Activated T-cell treated with anti-CD3 and anti-CD28 coated beads for 1 hour (primary cell): ENCODE measurements around the gene FHIT.

Experiments
- DNase-seq: peaks from one replicate; pipeline ENCODE4 v3.0.0-alpha.2; 2020; ENCODE audit warnings: low read depth

Gene FHIT

GRCh38 chr3:59766200-59766872, 1484.9 kb downstream of the FHIT start:
- no peak for DNase-seq

- DNase-seq: no peak
These were observed 1487.1 kb downstream of the FHIT start for GRCh38 chr3:59764171-59764570.

DNA sequence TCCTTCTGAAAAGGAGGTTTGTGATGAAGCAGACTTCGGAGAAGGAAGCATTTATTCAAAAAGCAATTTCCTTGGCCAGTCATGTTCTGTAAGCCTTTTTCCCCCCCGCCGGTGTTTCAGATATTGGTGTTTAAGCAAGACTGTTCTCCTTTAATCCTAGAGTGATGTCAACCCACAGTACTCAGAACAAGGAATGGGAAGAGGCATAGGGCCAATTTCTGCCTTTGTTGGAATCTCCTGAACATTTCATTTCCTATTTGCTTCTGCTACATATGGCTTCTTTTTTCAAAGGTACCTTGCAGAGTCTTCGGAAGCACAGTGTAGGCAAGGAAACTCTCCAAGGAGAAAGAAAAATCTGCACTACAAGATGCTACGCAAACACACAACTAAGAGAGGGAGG, 1488.3 kb downstream of the FHIT start:
- no peak for DNase-seq

- DNase-seq: no peak
These were observed 1491.8 kb downstream of the FHIT start for GRCh38 chr3:59759298-59760031.

- no peak for DNase-seq
These were observed 1492.6 kb downstream of the FHIT start for GRCh38 chr3:59758672-59759071.

- no peak for DNase-seq
These were observed 1494.3 kb downstream of the FHIT start for GRCh38 chr3:59756934-59757333.

- DNase-seq: no peak
These were observed 1496.7 kb downstream of the FHIT start for GRCh38 chr3:59754456-59755129.

DNA sequence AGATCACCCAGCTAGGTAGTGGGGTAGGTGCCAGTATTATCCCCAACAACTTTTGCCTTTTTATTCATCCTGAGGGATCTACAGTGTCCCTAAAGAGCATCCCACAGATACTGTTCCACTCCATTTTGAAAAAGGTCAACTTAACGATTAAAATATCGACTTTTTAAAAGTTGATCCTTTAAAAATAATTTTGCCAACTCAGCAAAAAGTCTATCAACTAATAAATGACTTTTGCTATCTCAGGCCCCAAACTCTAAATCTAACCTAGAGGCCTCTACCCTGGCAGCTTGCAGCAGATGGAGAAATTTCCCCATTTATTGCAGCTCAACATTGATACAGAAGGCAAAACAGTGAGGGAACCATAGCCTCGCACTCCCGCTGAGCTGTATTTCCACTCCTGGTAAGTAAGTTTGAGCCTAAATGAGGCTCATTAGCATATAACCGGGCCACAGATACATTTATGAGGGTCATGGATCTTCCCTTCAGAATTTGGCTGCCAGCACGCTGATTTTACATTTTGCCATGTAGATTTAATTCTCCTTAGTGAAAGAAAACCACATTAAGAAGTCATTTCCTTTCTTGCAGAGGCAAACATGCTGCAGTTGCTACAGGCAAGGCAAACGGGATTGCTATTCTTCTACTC, 1497.3 kb downstream of the FHIT start:
- no peak for DNase-seq

GRCh38 chr3:59752925-59753324, 1498.3 kb downstream of the FHIT start:
- DNase-seq: no peak

- no peak for DNase-seq
These were observed 1499.6 kb downstream of the FHIT start for GRCh38 chr3:59751606-59752005.

DNA sequence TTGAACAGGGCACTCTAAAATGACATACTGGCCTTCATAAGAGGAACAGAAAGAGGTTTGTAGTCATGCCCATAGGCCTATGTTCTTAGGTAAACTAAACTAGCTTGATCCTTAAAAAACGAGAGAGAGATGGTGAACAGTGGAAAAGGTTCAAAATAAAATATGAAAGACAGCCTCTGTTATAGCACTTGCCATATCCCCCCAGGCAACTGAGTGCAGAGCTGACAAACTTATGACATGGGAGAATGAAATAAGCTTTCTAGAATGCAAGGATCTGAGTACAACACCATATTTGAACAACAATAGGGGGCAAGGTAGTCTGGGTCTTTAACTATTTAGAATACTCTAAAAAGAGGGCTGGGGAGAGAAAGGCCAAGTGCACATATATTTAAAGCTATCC, 1500.9 kb downstream of the FHIT start:
- DNase-seq: no peak

GRCh38 chr3:59749291-59749690, 1502.0 kb downstream of the FHIT start:
- no peak for DNase-seq

DNA sequence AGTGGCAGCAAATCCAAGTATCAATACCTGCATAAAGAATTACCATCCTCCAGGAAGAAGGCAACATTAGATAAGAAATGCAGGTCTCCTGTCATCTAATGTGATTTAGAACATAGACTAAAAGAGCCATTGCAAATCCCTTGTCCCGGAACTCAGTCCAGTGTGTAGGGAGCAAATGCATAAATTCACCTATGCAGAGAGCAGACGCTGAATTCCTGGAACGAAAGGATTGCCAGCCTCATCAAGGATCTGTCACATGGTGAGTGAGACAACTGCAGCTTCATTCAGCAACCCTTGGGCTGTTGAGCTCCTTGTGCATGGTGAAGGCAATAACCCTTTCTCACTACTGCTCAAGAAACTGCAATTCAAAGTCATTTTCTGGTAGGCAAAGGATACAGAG, 1504.7 kb downstream of the FHIT start:
- no peak for DNase-seq

- DNase-seq: no peak
These were observed 1514.0 kb downstream of the FHIT start for GRCh38 chr3:59737241-59737640.

DNA sequence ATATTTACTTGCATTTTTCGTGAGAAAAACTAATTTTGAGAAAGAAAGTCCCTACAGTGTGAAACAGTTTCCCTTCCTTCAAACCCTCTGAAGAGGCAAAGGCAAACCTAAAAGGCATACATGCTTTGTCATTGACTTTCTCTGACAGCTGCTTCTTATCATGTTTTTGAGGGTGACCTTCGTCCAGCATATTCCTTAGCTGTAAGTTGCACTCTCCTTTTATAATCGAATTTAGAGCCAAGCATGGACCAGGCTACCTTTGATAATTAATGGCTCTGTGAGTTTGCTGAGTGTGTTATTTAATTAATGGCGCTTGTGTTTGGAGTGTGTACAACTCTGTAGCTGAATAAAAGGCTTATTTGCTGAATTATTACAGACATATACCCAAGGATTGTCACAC, 1517.2 kb downstream of the FHIT start:
- no peak for DNase-seq

GRCh38 chr3:59733041-59733809, 1518.0 kb downstream of the FHIT start:
- DNase-seq: no peak

DNA sequence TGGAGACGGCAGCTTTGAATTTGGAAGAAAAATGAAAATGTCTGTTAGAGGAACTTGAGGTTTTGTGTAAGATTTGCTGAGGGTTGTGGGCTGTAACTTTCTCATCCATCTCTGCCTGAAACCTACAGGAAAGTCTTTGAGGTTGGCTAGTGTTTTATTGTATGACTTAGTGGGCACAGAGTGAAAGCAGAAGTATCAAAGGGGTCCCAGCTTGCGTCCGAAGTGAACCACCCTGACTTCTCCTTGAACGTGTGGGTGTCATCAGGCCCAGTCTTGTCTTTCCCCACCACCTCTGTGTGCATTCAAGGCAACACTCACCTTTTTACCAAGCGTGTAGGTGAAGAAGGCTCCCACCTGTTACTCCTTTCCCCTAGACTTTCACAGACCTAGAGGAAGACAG, 1519.3 kb downstream of the FHIT start:
- DNase-seq: no peak

DNA sequence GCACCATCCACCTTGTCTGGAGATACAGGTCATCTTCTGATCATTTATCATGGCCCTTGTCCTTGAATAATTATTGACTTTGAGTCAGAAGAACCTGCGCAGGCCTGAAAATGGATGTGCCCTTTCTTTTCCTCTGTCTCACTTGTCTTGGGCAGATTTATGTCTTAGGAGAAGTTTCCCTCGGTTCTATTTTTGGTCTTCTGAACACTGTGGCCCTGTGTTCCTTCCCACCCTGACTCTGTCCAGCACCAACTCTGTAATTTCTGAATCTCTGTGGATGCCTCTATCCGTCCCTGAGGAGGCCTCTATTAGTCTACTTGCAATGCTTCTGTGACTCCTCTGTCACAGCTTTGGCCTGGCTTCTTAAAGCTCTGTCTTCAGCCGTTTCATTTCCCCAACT, 1520.7 kb downstream of the FHIT start:
- no peak for DNase-seq

- no peak for DNase-seq
These were observed 1522.7 kb downstream of the FHIT start for GRCh38 chr3:59728587-59728908.

GRCh38 chr3:59727902-59728586, 1523.2 kb downstream of the FHIT start:
- no peak for DNase-seq

DNA sequence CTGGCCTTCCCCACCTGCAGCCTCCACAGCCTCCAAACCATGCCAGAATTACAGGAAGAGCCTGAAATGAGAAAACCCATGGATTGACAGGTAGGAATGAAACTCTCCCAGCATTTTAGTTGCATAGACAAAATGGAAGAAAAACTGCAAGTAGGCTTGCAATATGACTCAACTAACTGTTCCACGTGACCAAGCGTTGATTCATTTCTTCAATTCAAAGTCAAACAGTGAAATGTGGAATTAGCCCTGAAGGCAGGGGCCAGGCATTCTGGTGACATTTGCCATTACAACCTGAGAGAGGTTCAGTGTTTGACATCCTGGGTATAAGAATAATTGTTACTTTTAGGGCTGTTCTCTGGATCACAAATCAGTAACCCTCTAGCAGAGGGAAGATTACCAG, 1525.0 kb downstream of the FHIT start:
- DNase-seq: no peak
